ENCODE data around the gene SLC27A2.

Gene SLC27A2

GRCh38 chr15:50281427-50281826, 99.4 kb downstream of the SLC27A2 start:
- DNase-seq, result no peak

All from NCI-H146 (cell line).